GM21367 (cell line): ENCODE data around the gene PDLIM4.

Source experiments
- ATAC-seq: cut with Tn5 transposase; IDR thresholded peaks from one replicate; pipeline ENCODE4 v1.9.1; 2021; ENCODE audit not compliant: unreplicated experiment

The PDLIM4 gene

DNA sequence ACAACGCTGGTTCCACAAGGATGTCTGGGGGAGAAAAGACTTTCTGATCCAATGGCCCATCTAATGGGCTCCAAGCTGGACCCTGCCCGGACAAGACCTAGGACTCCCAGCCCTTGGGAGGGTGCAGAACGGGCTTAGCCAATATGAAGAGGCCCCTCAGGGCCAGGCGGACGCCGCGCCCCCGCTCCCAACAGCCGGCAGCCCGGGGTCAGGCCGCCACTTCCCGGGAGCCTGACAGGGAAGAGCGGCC, 30.3 kb upstream of the PDLIM4 start:
- no peak for ATAC-seq

GRCh38 chr5:132227485-132228240, 29.8 kb upstream of the PDLIM4 start, which contains the start of gene P4HA2:
TSS of gene P4HA2 (minus strand) at chr5:132227853. CDS start at chr5:132218626, 9,227 bp downstream.
- ATAC-seq: peak; percentile 60

DNA sequence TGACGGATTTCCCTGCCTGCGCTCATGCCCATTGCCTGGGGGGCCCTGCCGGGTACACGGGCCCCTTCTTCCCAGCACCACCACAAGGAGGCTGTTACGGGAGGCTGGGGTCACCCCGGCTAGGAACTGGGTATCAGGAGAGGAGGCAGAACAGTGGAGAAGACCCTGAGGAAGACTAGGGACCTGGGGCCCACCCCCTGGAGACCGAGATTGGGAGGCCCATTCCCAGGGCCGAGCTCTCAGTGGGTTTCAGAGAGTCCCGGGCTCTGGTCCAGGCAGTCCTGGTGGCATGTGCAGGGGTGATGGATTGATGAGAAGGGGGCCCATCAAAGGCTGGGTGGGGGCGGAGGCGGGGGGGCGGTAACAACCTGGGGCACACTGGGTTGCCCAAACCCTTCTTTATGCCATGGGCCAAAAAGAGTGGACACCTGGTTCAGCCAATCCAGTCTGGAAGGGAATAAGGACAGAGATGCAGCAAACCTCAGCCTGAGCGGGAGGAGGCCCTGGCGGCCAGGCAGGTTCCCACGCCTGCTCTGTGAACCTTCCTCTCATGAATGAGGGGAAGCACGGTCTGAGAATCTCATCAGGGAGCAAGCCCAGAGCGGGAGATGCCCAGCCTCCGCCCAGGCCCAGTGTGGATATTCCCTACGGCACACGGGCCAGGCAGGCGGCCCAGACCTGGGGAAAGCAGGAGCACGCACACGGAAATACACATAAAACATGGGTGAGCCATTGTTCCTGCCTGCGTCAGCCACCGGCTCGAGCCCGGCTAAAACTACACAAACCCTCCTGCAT, 29.1 kb upstream of the PDLIM4 start:
- no peak for ATAC-seq

- ATAC-seq: no peak
Observed at GRCh38 chr5:132229236-132229635, 28.3 kb upstream of the PDLIM4 start.

- ATAC-seq: no peak
Observed at GRCh38 chr5:132230871-132231270, 26.6 kb upstream of the PDLIM4 start.

DNA sequence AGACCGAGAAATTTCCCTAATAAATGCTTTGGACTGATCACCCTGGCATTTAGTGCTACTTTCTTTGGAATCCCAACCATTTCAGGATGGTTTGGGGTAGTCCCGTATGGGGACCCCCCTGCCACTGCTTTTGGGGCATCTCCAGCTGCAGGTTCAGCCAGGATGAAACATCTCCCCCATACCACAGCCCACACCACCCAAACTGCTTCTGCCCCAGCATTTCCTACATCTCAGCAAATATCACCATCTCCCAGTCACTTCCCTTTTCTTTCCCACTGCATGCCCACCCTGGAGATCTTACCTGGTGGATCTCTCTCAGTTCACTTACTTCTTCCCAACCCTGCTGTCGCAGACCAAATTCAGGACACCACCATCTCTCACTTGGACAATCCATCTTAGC, 25.0 kb upstream of the PDLIM4 start:
- no peak for ATAC-seq

DNA sequence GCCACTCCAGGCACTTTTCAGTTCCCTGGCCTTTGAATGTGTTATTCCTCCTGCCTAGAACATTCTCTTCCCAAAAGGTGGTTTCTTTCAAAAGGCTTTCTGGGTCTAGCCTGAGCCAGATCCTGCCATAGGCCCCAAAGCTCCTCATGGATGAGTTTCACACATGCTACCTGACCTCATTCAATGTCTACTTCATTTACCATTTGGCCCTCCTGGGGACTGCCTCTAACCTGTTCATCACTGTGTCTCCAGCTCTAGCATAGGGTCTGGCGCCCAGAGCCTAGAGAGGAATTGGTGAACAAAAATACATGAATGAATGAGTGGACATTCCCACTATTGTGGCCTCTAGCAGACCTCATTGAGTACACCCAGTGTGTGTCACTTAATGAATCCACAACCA, 24.4 kb upstream of the PDLIM4 start:
- no peak for ATAC-seq

DNA sequence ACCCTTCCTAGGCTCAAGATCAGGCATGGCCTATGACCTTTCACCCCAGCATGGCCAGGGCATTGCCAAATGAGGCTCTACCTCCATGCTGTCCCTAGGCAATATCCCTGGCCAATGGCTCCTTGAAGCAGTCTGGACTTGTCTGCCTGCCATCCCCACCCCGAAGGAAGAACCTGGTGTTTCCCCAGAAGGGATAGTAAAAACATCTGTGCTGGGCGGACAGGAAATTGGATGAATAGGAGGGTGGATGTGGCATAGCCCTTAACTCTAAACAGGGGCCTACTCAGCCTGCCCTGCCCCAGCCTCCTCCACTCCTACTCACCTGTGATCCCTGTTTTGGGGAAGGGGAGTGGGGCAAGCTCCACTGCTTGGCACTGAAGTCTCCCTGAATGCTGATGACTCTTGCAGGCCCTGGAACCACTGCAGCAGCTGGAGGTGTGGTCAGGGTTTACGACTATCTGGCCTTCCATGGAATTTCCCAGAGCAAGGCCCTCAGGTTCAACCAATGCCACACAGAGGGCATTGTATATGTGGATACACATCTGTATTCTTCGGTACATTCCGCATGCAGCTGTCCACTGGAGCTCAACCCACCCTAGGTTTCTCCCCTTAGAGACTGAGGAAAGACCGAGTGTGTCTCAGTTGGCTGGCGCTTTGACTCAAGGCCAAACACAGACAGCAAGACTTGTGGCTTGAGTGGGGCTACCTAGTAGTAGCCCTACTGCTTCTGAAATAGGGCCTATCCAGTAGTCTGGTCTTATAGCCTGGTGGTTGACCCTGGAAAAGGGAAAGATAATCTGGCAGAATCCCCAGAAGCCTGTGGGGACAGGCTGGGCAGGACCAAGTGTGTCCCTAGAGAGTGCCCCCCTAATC, 23.4 kb upstream of the PDLIM4 start:
- ATAC-seq: no peak

DNA sequence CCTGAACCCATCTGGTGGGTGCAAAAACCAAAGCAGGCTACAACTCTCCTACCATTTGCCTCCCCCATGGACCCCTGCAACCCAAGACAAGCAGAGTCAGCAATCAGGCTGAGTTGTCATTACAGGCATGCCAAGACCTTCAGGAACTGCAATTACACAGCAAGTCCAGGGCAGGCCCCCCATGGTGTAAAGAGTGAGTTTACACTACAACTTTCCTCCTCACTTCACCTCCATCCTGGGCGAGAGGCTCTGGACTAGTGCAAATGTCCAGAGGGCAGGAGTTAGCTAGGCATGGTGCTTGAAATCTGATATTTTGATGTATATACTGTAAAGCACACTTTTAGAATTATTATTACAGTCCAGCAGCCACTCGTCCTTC, 22.8 kb upstream of the PDLIM4 start:
- ATAC-seq: no peak

DNA sequence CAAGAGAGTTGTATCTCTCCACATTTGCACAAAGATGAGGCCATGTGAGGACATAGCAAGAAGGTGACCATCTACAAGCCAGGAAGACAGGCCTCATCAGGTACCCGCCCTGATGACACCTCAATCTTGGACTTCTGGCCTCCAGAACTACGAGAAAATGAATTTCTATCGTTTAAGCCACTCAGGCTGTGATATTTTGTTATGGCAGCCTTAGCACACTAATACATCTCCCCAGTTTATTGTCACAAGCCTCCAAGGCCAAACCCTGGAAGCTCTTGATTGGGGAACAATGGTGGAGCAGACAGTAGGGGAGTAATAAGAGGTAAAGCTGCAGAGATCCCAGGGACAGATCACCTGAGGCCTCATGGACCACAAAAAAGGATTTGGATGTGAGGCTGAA, 22.2 kb upstream of the PDLIM4 start:
- no peak for ATAC-seq

DNA sequence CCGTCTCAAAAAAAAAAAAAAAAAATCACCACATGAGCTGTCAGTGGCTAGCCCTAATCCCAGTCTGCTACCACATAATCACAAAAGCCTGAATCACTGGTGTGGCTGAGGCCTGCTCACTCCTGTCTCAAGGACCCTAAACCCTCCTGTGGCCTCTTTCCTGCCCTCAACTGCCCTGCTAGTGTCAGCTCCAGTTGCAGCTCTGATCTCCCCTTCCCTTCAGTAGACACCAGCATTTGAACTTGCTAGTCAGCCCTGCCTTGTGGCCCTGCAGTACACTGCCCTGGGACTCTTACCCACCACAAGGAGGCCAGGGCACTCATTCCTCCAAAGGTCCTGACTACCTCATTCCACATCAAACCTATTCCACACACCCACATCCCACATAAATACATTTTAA, 20.4 kb upstream of the PDLIM4 start:
- no peak for ATAC-seq

DNA sequence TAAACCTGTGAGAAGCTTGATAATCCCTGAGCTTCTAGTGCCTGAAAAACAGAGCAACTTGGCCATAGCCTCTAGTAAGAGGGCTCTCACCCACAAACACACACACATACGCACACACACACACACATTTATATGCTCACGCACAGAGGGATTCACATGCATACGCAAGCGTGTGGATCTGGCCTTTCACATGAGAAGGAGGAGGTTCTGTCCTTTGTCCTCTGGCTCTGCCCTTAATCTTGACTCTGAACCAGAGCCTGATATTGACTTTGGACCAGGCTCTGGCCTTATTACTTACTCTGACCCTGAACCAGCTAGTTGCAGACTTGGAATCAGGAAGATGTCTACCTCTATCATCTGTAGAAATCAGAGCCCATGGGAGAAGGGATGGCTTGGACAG, 19.8 kb upstream of the PDLIM4 start:
- ATAC-seq: no peak

DNA sequence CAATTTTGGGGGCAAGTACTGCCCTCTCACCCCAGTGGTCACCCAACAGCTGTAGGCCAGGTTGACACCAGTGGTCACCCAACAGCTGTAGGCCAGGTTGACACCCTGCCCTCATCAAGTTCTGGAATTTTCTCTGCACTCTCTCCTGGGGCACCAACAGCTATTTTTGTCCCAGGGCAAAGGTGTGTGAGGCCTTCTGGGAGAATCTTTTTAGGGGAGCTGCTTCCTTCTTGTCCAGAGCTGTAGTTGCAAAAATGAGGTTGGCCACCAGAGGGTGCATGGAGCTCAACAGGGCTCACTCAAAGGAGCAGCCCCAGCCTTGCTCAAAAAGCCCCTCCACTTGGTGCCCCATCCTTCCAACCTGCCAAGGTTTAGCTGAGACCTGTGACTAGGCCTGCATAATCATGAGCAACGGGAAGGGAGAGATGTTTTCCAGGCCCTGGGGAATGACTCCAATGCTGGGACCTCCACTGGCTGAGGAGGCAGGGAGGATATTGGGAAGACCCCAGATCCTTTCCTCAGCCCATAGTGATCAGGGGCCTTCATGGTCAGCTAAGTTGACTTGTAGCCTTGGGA, 19.2 kb upstream of the PDLIM4 start:
- ATAC-seq: peak; percentile 71

DNA sequence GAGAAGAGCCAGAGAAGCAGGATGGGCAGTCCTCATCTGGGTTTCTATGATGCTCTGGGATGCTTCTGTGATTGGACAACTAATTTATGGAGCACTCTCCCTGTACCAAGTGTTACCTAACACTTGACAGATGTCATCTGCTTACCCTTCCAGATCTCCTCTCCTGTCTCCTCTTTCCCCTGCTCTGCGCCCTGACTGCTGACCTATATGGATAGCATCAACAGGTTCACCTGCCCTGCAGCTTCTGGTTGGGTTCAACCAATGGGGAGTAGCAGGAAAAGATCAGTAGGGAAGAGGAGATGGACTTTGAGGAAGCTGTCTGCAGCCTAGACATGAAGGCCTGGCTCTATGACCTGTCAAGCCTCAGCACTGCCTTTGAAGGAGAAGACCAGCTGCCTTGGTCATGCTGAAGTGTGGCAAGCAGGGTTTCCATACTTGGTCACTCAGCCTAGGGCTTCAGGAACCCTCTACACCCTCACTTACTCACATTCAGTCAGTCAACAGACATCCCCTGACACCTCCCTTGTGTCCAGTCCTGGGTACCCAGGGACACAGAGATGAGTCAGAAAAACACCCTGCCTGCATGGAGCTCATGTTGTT, 18.5 kb upstream of the PDLIM4 start:
- no peak for ATAC-seq

DNA sequence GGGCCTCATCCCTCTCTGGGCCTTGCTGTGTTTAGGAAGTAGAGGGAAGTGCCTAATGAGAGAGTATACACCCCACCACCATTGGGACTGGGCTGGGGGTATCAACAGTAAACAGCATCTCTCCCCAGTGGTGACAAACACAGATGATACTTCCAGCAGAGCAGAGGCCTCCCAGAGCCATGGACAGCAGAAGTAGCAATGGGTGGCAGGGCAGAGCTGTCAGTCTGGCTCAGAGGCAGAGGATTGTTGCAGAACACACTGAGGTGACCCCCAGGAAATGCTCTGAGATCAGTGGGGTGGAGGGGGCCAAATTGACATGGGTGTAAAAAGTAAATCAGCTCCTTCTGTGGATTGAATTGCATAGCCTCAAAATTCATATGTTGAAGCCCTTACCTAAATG, 17.7 kb upstream of the PDLIM4 start:
- ATAC-seq: no peak

DNA sequence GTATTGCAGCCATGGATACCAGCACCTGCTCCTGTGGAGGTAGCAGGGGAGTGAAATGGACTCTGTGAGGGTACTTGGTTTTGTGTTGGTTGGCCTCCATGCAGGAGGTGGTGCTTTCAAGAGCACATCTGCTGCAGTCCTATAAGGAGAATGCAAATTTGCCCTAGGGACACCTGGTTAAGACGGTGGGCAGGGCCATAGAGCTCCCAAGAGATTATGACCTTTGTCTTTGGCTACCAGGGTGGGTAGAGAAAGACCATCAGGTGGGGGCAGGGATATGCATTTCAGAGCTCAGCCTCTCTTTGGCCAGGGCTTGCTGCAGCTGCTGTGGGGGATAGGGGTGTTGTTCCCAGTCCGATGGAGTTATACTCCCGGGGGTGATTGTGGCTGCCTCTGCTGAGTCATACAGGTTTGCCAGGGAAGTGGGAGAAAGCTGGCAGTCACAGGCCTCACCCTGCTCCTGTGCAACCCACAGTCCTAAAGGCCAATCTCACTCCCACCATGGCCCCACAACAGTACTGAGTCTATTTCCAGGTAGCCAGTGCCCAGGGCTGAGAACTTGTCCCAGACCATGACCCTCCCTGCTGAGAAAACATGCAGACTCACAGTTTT, 14.0 kb upstream of the PDLIM4 start:
- ATAC-seq: no peak

DNA sequence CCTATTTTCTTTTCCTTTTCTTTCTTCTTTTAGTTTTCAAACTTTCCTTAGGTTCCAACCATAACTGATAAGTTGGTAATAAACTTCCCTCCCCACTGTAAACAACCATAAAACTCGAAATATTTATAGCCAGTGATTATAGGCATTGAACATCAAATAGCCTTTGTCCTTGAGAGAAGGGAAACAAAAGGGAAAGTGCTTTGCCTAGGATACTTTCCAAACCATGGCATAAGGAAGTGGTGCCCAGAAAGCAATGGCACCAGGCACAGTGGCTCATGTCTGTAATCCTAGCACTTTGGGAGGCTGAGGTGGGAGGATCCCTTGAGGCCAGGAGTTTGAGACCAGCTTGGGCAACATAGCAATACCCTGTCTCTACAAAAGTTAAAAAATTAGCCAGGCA, 11.9 kb upstream of the PDLIM4 start:
- ATAC-seq: no peak

GRCh38 chr5:132246806-132247205, 10.7 kb upstream of the PDLIM4 start:
- no peak for ATAC-seq

GRCh38 chr5:132250547-132250946, 6.9 kb upstream of the PDLIM4 start:
- no peak for ATAC-seq

GRCh38 chr5:132251220-132251725, 6.2 kb upstream of the PDLIM4 start:
- no peak for ATAC-seq
